ENCODE results near the gene ATP6V0D1. TPM values are rescaled to one million over a fixed set of nuclear protein-coding genes. Genes with fewer than 3 reads are reported as not detected.

ATP6V0D1 gene
- total RNA-seq, 1 experiment from 2014 or later, result 43.0 TPM

- H4K5ac ChIP-seq (ENCODE audit: insufficient read length, low read depth, low read length), result no peak overlapping the region
- no peaks in the 10 kb centered on the region for H4K20me1 ChIP-seq (ENCODE audit: control insufficient read depth, insufficient read depth, insufficient read length)
- no peak overlapping the region for H3K27ac Mint-ChIP-seq
- no peaks in the 10 kb centered on the region for H3K9me3 ChIP-seq (ENCODE audit: control insufficient read depth, low read depth, low read length)
- no CpG with 5 or more reads among the region's 2 CpGs for WGBS (ENCODE audit: extremely low coverage, insufficient read length, low lambda C conversion rate)
- peaks cover 4% of the 10 kb centered on the region in 2 experiments for H3K4me1 Mint-ChIP-seq
- H3K14ac ChIP-seq (ENCODE audit: insufficient read depth, low read length), result no peak overlapping the region
- no peaks in the 10 kb centered on the region for H3K23me2 ChIP-seq (ENCODE audit: insufficient read length, low read depth, low read length, poor library complexity, severe bottlenecking)
- no peak overlapping the region for H4K91ac ChIP-seq (ENCODE audit: insufficient read length, low read depth, low read length)
- no peaks in the 10 kb centered on the region for H3K27me3 ChIP-seq (ENCODE audit: insufficient read depth, low read length)
- no peaks in the 10 kb centered on the region for H3K4me1 ChIP-seq (ENCODE audit: insufficient read depth, low read length)
- H3K9me3 Mint-ChIP-seq, result no peaks in the 10 kb centered on the region
- no peak overlapping the region for H2AK5ac ChIP-seq (ENCODE audit: insufficient read length, low read length)
- no peak overlapping the region for H3K9ac ChIP-seq (ENCODE audit: extremely low read depth, insufficient read length, low read length)
- H3K27ac ChIP-seq (ENCODE audit: insufficient read length, low read depth, low read length), result no peak overlapping the region
- H2BK15ac ChIP-seq (ENCODE audit: low read depth, low read length), result no peak overlapping the region
- no peak overlapping the region for H3K18ac ChIP-seq (ENCODE audit: insufficient read length, low read depth, low read length)
- no peak overlapping the region for H3T11ph ChIP-seq (ENCODE audit: low read length)
- no peak overlapping the region for H2AFZ ChIP-seq (ENCODE audit: low read length)
- H2BK5ac ChIP-seq (ENCODE audit: insufficient read length, low read length), result no peak overlapping the region
- H3K56ac ChIP-seq (ENCODE audit: insufficient read length, low read depth, low read length), result no peak overlapping the region
- no peaks in the 10 kb centered on the region for H3K79me1 ChIP-seq (ENCODE audit: insufficient read depth, low read depth, low read length, poor library complexity, severe bottlenecking)
- no peak overlapping the region for H3K4ac ChIP-seq (ENCODE audit: low read depth, low read length)
- no peak overlapping the region for H3K4me3 Mint-ChIP-seq
- no peaks in the 10 kb centered on the region for H3K27me3 Mint-ChIP-seq (ENCODE audit: low read depth)
- H4K8ac ChIP-seq (replicated peaks; ENCODE audit: insufficient read length, low read depth, low read length), result no peak overlapping the region
- DNase-seq, result no peak
- H3K36me3 Mint-ChIP-seq (ENCODE audit: insufficient read depth in 1 of 3, low read depth in 3 of 3), result no peaks in the 10 kb centered on the region
- no peak overlapping the region for H2BK20ac ChIP-seq (ENCODE audit: low read depth, low read length, poor library complexity, severe bottlenecking)
- no peak for TF ChIP-seq CTCF (conservative IDR thresholded peaks at IDR 0.05)
- no peak overlapping the region for H3K23ac ChIP-seq (ENCODE audit: insufficient read length, low read depth, low read length)
- H2BK12ac ChIP-seq (ENCODE audit: insufficient read length, low read depth, low read length), result no peak overlapping the region
- H2BK120ac ChIP-seq (ENCODE audit: low read depth, low read length, poor library complexity, severe bottlenecking), result no peak overlapping the region
- no peaks in the 10 kb centered on the region for H3K79me2 ChIP-seq (ENCODE audit: insufficient read depth, low read length)
- H3K4me2 ChIP-seq (ENCODE audit: insufficient read depth, insufficient read length, low read length), result no peak overlapping the region
Observed at GRCh38 chr16:67464565-67464964, 16.4 kb downstream of the ATP6V0D1 start.

All from H9 (cell line).